MG63 (cell line): ENCODE data around the gene FAR1. TPM values are rescaled to one million over a fixed set of nuclear protein-coding genes. Genes with fewer than 3 reads are reported as not detected.
A peak's percentile ranks its signal among the peaks of the same experiment; 100 is the strongest.

Experiments
- DNase-seq: peaks from one replicate; pipeline ENCODE4 v3.0.0-alpha.2; 2020
- H3K27me3 ChIP-seq: fragments of 250-450 bp; sonication (Bioruptor Pico); 2 replicates; pipeline ENCODE4 v1.5.1; 2020; ENCODE audit warnings: mild to moderate bottlenecking, moderate library complexity
- H3K36me3 ChIP-seq: fragments of 250-450 bp; sonication (Bioruptor Pico); 2 replicates; pipeline ENCODE4 v1.5.1; 2020; ENCODE audit warnings: mild to moderate bottlenecking, moderate library complexity
- H3K4me3 ChIP-seq: fragments of 250-450 bp; sonication (Bioruptor Pico); 2 replicates; pipeline ENCODE4 v1.5.1; 2020; ENCODE audit warnings: mild to moderate bottlenecking, moderate library complexity
- H3K9me3 ChIP-seq: fragments of 250-450 bp; sonication (Bioruptor Pico); 2 replicates; pipeline ENCODE4 v1.5.1; 2020; ENCODE audit warnings: mild to moderate bottlenecking, moderate library complexity
- total RNA-seq: library from RNA; depleted of rRNA; stranded (reverse); fragments of >200 nt; shearing (Covaris generic); gene quantifications from 2 replicates; pipeline ENCODE4 v1.2.3, GENCODE V29; 2014; ENCODE audit warnings: low replicate concordance

FAR1 gene
- total RNA-seq, 1 experiment from 2014 or later = 16.2 TPM

DNA sequence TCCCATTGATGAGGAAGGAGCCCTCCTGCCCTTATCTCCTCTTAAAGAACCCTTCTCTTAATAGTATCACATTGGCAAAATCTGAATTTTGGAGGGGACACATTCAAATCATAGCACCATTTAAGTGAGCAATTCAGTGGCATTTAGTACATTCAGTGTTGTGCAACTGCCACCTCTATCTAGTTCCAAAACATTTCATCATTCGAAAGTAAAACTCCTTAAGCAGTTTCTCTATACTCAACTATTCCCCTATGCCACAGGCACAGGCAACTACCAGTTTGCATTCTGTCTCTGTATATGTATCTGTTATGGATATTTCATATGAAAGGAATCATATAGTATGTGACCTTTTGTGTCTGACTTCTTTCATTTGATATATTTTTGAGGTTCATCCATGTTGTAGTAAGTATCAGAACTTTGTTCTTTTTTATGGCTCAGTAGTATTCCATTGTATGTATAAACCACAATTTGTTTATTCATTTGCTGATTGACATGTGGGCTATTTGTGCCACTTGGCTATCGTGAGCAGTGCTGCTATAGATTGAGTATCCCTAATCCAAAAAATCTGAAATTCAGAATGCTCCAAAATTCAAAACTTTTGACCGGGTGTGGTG, 22.9 kb downstream of the FAR1 start:
- H3K27me3 ChIP-seq = no peaks in the 10 kb centered on the region

GRCh38 chr11:13692172-13692571, 23.7 kb downstream of the FAR1 start:
- no peaks in the 10 kb centered on the region for H3K9me3 ChIP-seq
- peaks cover 15% of the 10 kb centered on the region for H3K36me3 ChIP-seq
- no peaks in the 10 kb centered on the region for H3K27me3 ChIP-seq
- no peak overlapping the region for H3K4me3 ChIP-seq
- no peak for DNase-seq

More for the DNA sequence above, 22.9 kb downstream of the FAR1 start:
- DNase-seq = no peak
- H3K4me3 ChIP-seq = no peak overlapping the region
- H3K9me3 ChIP-seq = no peaks in the 10 kb centered on the region
- peaks cover 11% of the 10 kb centered on the region for H3K36me3 ChIP-seq

DNA sequence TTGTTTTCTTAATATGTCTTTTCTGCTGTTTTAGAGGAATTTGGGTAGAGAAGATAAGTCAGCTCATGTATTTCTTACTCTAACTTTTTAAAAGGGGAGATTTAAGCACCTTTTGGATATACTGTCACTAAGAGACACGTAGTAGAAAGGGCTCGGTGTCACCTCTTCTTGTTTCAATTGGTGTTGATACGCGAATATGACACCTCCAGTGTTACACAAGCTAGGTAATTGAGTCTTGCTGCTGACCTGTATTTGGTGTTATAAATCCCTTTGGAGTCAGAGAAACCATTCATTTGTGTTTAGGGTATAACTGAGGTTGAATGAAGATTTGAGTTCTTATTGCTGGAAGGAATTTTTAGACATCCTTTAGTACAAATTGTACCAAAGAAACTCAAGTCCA, 25.6 kb downstream of the FAR1 start:
- peaks cover 15% of the 10 kb centered on the region for H3K36me3 ChIP-seq
- H3K4me3 ChIP-seq = no peak overlapping the region

DNA sequence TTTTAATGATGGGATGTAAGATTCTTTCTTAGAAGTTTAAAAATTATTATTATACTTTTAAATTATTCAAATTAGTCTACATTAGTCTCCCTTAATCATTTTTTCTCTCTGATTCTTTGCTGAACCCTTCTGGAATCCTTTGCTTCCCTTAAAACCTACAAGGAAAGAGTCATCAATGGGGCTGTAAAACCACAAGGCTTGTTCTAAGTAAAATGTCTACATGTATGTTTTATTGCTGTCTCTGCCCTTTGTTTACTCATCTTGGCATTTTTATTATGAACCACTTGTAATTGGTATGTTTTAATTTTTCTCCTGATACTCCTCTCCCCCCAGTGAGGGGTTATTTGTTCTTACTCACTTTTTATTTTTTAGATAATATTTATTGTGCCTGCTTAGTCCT, 27.4 kb downstream of the FAR1 start:
- H3K9me3 ChIP-seq = no peaks in the 10 kb centered on the region
- H3K27me3 ChIP-seq = no peaks in the 10 kb centered on the region
- no peak overlapping the region for H3K4me3 ChIP-seq
- H3K36me3 ChIP-seq = peaks cover 23% of the 10 kb centered on the region
- no peak for DNase-seq

More for the DNA sequence above, 25.6 kb downstream of the FAR1 start:
- DNase-seq = no peak
- no peaks in the 10 kb centered on the region for H3K9me3 ChIP-seq
- no peaks in the 10 kb centered on the region for H3K27me3 ChIP-seq

GRCh38 chr11:13697710-13698109, 29.2 kb downstream of the FAR1 start:
- H3K4me3 ChIP-seq = no peak overlapping the region
- H3K27me3 ChIP-seq = no peaks in the 10 kb centered on the region
- no peak for DNase-seq
- peaks cover 32% of the 10 kb centered on the region for H3K36me3 ChIP-seq
- H3K9me3 ChIP-seq = no peaks in the 10 kb centered on the region

DNA sequence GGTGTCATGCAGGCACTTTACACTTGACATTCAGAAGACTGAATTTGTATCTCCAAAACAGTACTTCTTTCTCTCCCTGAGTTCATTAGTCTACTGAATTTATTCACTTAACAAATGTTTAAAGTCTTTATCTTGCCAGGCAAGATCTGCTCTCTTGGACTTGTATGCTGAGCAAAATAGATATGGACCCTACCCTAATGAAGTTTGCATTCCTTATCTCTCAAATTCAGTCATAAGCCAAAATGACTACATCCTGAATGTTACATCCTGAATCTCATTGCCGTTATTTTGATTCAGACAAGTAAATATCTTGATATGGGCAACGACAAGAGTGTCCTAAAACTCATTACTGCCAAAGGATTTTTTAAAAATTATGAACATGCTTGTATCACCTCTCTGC, 29.7 kb downstream of the FAR1 start:
- Histone ChIP-seq H3K36me3 (peaks cover 34% of the 10 kb centered on the region), H3K27me3 (no peaks in the 10 kb centered on the region), H3K9me3 (no peaks in the 10 kb centered on the region), H3K4me3 (no peak overlapping the region)
- DNase-seq = no peak

- Histone ChIP-seq H3K4me3 (no peak overlapping the region), H3K36me3 (peaks cover 34% of the 10 kb centered on the region), H3K9me3 (no peaks in the 10 kb centered on the region), H3K27me3 (no peaks in the 10 kb centered on the region)
- DNase-seq = no peak
These were observed 30.6 kb downstream of the FAR1 start for GRCh38 chr11:13699041-13699440.

DNA sequence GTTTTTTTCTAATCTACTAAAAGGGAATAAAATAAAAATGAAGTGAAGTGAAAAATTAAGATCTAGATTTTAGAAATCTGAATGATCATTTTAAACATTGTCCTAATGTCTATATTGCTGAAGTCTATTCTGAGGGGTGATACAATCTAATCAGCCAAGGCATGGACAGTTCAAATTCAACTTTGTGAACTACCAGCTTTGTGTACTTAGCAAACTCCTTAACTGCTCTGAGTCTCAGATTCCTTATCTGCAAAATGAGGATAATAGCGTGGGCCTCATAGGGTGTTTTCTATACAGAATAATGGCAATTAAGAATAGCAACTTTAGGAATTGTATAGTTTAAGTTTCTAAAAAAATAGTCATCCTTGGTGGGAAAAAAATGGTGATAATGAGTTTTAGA, 31.4 kb downstream of the FAR1 start:
- H3K4me3 ChIP-seq = no peak overlapping the region
- H3K36me3 ChIP-seq = peaks cover 32% of the 10 kb centered on the region
- no peak for DNase-seq
- no peaks in the 10 kb centered on the region for H3K9me3 ChIP-seq
- no peaks in the 10 kb centered on the region for H3K27me3 ChIP-seq

DNA sequence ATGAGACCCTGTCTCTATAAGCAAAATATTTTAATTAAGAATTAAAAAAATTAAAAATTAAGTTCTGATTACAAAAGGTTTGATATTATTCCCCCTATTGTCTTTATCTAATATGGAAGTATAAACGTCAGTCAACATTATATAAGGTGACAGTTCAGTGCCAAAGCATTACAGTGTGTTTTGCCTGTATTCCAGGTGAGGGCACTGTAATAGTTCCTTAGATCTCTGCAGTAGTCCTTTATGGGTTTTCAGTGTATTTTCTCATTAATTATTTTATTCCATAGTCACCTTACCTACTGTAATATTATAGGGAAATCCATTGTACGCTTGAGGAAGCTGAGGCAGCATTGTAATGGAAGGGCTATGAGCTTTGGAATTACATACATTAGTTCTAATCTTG, 33.0 kb downstream of the FAR1 start:
- H3K36me3 ChIP-seq = peaks cover 25% of the 10 kb centered on the region
- no peak overlapping the region for H3K4me3 ChIP-seq
- no peaks in the 10 kb centered on the region for H3K27me3 ChIP-seq
- no peaks in the 10 kb centered on the region for H3K9me3 ChIP-seq
- DNase-seq = no peak

DNA sequence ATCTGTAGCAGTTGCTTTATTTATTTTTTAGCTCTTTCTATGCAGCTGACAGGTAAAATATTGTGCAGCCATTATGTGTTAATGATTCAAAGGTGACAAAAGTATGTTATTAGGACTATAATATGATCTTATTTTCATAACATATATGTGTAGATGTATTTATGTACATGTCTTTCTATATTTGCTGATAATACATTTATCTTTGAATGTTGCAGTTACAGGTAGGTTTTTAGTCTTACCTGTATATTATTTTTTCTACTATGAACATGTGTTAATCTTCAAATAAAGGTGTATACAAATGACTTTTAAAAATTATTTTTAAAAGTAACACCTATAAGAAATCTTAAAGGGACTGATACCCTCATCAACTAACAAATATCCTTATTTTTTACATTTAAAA, 33.6 kb downstream of the FAR1 start:
- DNase-seq = no peak
- Histone ChIP-seq H3K27me3 (no peaks in the 10 kb centered on the region), H3K36me3 (peaks cover 22% of the 10 kb centered on the region), H3K9me3 (no peaks in the 10 kb centered on the region), H3K4me3 (no peak overlapping the region)

DNA sequence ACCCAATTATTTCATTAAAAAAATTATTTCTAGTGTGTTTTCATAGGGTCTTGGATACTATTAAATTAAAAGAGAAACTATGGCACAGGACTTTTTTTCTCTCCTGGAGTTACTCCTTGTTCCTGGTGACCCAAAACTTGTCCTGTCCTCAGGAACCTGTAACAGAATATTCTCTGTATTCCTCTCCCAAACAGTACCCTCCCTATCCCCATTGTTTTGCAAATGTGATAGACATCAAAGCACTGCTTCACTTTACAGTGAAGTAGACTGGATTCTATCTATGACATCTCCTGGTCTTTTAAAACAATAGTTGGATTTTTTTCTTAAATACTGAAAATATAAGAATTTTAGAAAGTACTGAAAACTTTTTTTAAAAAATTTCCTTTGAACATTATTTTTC, 37.2 kb downstream of the FAR1 start:
- no peaks in the 10 kb centered on the region for H3K27me3 ChIP-seq
- no peak overlapping the region for H3K4me3 ChIP-seq
- H3K9me3 ChIP-seq = no peaks in the 10 kb centered on the region
- peaks cover 29% of the 10 kb centered on the region for H3K36me3 ChIP-seq
- no peak for DNase-seq

GRCh38 chr11:13713982-13714381, 45.5 kb downstream of the FAR1 start:
- no peak overlapping the region for H3K4me3 ChIP-seq
- H3K9me3 ChIP-seq = no peaks in the 10 kb centered on the region
- H3K36me3 ChIP-seq = peaks cover 27% of the 10 kb centered on the region
- no peak for DNase-seq
- no peaks in the 10 kb centered on the region for H3K27me3 ChIP-seq

DNA sequence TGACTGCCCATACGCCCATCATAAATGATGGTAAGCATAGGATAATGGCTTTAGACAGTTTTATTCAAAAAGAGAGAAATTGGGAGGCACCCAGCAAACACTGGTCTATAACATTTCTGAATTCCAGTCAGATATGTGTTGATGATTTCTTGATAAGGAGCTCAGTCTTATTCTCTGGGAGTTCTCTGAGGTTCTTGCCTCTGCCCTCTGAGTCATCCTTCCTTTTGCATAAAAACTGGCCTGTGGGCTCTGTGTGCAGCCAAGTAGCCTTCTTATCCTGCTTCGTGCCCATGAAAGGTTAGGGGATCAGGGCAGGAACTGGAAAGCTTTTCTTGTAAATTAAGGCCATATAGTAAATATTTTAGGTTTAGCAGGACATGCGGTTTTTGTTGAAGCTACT, 48.9 kb downstream of the FAR1 start:
- peak; percentile 19 for DNase-seq
- Histone ChIP-seq H3K27me3 (no peaks in the 10 kb centered on the region), H3K36me3 (peaks cover 18% of the 10 kb centered on the region), H3K4me3 (no peak overlapping the region), H3K9me3 (no peaks in the 10 kb centered on the region)

GRCh38 chr11:13718394-13718793, 49.9 kb downstream of the FAR1 start:
- no peaks in the 10 kb centered on the region for H3K27me3 ChIP-seq
- peaks cover 15% of the 10 kb centered on the region for H3K36me3 ChIP-seq
- no peak for DNase-seq
- H3K9me3 ChIP-seq = no peaks in the 10 kb centered on the region
- H3K4me3 ChIP-seq = no peak overlapping the region

- H3K9me3 ChIP-seq = no peaks in the 10 kb centered on the region
- H3K4me3 ChIP-seq = no peak overlapping the region
- DNase-seq = no peak
- no peaks in the 10 kb centered on the region for H3K27me3 ChIP-seq
- H3K36me3 ChIP-seq = peaks cover 3% of the 10 kb centered on the region
These were observed 52.5 kb downstream of the FAR1 start for GRCh38 chr11:13720940-13721339.

- H3K4me3 ChIP-seq = no peak overlapping the region
- no peak for DNase-seq
- no peaks in the 10 kb centered on the region for H3K27me3 ChIP-seq
- H3K36me3 ChIP-seq = peaks cover 3% of the 10 kb centered on the region
- H3K9me3 ChIP-seq = no peaks in the 10 kb centered on the region
These were observed 53.3 kb downstream of the FAR1 start for GRCh38 chr11:13721760-13722159.

DNA sequence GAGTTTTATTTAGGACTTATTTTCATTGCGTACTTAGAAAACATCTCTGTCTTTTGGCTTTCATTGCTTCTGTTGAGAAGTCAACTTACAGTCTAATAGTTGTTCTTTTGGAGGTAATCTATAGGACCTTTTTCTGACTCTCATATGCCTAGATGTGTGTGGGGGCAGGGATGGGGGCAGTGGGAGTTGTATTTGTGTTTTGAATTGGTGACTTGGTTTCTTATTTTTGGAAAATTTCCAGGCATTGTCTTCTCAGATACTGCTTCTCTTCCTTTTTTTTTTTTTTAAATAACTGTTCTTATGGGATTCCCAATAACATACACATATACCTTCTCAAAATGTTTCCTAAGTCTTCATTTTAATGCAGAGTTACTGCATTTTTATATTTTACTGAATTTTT, 58.0 kb downstream of the FAR1 start:
- no peaks in the 10 kb centered on the region for H3K9me3 ChIP-seq
- peaks cover 15% of the 10 kb centered on the region for H3K36me3 ChIP-seq
- H3K4me3 ChIP-seq = no peak overlapping the region
- no peak for DNase-seq
- H3K27me3 ChIP-seq = no peaks in the 10 kb centered on the region

DNA sequence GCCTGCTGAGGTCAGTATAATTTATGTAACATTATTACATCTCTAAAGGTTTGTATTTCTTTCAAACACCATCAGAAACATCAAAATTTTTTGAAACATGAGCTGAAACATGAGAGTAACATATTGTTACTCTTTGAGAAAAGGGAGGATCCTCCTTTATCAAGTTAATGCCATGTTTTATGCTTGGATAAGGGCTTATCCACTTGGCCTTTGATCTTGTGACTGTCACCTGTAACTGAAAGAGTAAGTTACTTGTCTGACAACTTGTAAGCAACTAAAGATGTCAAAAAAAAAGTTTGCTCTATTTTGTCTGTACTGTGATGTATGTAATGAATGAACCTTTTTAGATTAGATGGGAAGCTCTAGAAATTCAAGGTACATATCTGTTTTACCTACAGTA, 59.6 kb downstream of the FAR1 start:
- H3K9me3 ChIP-seq = no peaks in the 10 kb centered on the region
- DNase-seq = no peak
- H3K27me3 ChIP-seq = no peaks in the 10 kb centered on the region
- peaks cover 15% of the 10 kb centered on the region for H3K36me3 ChIP-seq
- no peak overlapping the region for H3K4me3 ChIP-seq

- Histone ChIP-seq H3K9me3 (no peaks in the 10 kb centered on the region), H3K36me3 (peaks cover 1% of the 10 kb centered on the region), H3K27me3 (no peaks in the 10 kb centered on the region), H3K4me3 (no peak overlapping the region)
- DNase-seq = no peak
These were observed 66.1 kb downstream of the FAR1 start for GRCh38 chr11:13734530-13734929.
